AG09309 (cell line): ENCODE results near the gene TPO.

Experiments
- DNase-seq: peaks from one replicate; pipeline ENCODE4 v3.0.0-alpha.2; 2010; ENCODE audit warnings: low read depth
- H3K4me3 ChIP-seq: 2 replicates; pipeline ENCODE4 v1.5.1; 2011; ENCODE audit warnings: mild to moderate bottlenecking, low read depth, low read length, moderate library complexity; ENCODE audit not compliant: control insufficient read depth
- TF ChIP-seq, protein P1 (sequence below): IDR thresholded peaks from 2 replicates; pipeline ENCODE4 v1.5.1; 2011; ENCODE audit warnings: mild to moderate bottlenecking, low read depth, low read length, inconsistent platforms; ENCODE audit not compliant: insufficient read depth, control insufficient read depth; ENCODE audit errors: missing control alignments

The TPO gene

GRCh38 chr2:1454346-1454745 lies 41.1 kb downstream of the TPO start:
- DNase-seq: no peak
- TF ChIP-seq, protein P1, sequence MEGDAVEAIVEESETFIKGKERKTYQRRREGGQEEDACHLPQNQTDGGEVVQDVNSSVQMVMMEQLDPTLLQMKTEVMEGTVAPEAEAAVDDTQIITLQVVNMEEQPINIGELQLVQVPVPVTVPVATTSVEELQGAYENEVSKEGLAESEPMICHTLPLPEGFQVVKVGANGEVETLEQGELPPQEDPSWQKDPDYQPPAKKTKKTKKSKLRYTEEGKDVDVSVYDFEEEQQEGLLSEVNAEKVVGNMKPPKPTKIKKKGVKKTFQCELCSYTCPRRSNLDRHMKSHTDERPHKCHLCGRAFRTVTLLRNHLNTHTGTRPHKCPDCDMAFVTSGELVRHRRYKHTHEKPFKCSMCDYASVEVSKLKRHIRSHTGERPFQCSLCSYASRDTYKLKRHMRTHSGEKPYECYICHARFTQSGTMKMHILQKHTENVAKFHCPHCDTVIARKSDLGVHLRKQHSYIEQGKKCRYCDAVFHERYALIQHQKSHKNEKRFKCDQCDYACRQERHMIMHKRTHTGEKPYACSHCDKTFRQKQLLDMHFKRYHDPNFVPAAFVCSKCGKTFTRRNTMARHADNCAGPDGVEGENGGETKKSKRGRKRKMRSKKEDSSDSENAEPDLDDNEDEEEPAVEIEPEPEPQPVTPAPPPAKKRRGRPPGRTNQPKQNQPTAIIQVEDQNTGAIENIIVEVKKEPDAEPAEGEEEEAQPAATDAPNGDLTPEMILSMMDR: no peak
- H3K4me3 ChIP-seq: no peak overlapping the region

DNA sequence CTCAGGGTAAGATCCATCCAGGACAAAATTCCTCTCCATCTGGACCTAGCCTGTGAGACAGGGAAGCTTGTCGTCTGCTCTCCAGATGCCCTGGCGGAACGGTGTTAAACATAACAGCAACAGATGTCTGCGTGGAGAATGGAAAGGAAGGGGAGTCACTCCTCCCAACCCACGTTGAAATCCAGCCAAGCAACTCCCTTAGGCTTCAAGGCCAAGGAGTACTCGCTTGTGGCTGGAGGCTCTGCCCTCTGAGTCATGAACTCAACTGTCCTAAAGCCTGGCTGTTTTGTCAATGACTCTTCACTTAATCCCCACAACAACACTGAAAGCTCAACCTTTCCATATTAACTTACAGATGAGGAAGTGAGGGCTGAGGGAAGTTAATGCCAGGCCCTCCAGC lies 42.2 kb downstream of the TPO start:
- no peak for DNase-seq
- no peak overlapping the region for H3K4me3 ChIP-seq
- TF ChIP-seq, protein P1: no peak

GRCh38 chr2:1458432-1458831 lies 45.2 kb downstream of the TPO start:
- no peak overlapping the region for H3K4me3 ChIP-seq
- TF ChIP-seq, protein P1: no peak
- DNase-seq: no peak

DNA sequence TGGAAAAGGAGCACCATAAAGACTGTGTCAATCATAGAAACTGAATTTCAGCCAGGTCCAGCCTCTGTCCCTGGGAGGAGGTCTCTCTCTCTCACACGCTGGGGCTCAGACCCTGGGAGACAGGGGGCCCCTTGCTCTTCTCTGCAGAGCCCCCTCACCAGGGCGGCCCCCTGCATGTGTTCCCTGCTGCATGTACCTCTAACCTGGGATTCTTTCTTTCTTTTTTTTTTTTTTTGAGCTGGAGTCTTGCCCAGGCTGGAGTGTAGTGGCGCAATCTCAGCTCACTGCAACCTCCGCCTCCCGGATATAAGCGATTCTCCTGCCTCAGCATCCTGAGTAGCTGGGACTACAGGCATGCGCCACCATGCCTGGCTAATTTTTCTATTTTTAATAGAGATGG lies 46.5 kb downstream of the TPO start:
- DNase-seq: no peak
- H3K4me3 ChIP-seq: no peak overlapping the region
- TF ChIP-seq, protein P1: no peak

- DNase-seq: no peak
- TF ChIP-seq, protein P1: no peak
- H3K4me3 ChIP-seq: no peak overlapping the region
Observed at GRCh38 chr2:1460851-1461418, 47.7 kb downstream of the TPO start.

- TF ChIP-seq, protein P1: no peak
- no peak overlapping the region for H3K4me3 ChIP-seq
- no peak for DNase-seq
Observed at GRCh38 chr2:1461507-1462390, 48.5 kb downstream of the TPO start.
